ENCODE data around the gene BLOC1S2.

DNA sequence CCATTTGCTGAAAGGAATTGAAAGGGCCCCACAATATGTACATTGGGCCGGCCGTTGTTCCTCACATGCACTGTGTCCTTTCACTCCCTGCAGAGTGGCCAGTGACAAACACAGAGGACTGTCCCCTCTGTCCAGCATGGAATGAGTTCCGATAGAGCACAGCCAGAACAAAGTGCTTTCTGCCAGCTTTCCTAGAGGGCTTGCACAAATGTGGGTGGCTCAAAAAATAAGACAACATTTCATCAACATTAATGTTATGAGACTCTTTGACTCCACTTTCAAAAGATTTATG, 41.2 kb upstream of the BLOC1S2 start:
- TF ChIP-seq EZH2 (IDR thresholded peaks at IDR 0.05; ENCODE audit: low read depth, unreplicated experiment) (no peak), EZH2phosphoT487 (IDR thresholded peaks at IDR 0.05; ENCODE audit: unreplicated experiment) (no peak)
- TF ChIP-seq, protein P1, sequence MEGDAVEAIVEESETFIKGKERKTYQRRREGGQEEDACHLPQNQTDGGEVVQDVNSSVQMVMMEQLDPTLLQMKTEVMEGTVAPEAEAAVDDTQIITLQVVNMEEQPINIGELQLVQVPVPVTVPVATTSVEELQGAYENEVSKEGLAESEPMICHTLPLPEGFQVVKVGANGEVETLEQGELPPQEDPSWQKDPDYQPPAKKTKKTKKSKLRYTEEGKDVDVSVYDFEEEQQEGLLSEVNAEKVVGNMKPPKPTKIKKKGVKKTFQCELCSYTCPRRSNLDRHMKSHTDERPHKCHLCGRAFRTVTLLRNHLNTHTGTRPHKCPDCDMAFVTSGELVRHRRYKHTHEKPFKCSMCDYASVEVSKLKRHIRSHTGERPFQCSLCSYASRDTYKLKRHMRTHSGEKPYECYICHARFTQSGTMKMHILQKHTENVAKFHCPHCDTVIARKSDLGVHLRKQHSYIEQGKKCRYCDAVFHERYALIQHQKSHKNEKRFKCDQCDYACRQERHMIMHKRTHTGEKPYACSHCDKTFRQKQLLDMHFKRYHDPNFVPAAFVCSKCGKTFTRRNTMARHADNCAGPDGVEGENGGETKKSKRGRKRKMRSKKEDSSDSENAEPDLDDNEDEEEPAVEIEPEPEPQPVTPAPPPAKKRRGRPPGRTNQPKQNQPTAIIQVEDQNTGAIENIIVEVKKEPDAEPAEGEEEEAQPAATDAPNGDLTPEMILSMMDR (conservative IDR thresholded peaks at IDR 0.05; ENCODE audit: low read depth in 2 of 2), result no peak
- TF ChIP-seq, protein P2, sequence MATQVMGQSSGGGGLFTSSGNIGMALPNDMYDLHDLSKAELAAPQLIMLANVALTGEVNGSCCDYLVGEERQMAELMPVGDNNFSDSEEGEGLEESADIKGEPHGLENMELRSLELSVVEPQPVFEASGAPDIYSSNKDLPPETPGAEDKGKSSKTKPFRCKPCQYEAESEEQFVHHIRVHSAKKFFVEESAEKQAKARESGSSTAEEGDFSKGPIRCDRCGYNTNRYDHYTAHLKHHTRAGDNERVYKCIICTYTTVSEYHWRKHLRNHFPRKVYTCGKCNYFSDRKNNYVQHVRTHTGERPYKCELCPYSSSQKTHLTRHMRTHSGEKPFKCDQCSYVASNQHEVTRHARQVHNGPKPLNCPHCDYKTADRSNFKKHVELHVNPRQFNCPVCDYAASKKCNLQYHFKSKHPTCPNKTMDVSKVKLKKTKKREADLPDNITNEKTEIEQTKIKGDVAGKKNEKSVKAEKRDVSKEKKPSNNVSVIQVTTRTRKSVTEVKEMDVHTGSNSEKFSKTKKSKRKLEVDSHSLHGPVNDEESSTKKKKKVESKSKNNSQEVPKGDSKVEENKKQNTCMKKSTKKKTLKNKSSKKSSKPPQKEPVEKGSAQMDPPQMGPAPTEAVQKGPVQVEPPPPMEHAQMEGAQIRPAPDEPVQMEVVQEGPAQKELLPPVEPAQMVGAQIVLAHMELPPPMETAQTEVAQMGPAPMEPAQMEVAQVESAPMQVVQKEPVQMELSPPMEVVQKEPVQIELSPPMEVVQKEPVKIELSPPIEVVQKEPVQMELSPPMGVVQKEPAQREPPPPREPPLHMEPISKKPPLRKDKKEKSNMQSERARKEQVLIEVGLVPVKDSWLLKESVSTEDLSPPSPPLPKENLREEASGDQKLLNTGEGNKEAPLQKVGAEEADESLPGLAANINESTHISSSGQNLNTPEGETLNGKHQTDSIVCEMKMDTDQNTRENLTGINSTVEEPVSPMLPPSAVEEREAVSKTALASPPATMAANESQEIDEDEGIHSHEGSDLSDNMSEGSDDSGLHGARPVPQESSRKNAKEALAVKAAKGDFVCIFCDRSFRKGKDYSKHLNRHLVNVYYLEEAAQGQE (IDR thresholded peaks at IDR 0.05; ENCODE audit: unreplicated experiment), result no peak

All from GM23338 (cell line).